ENCODE data around the gene RALB. TPM values are rescaled to one million over a fixed set of nuclear protein-coding genes. Genes with fewer than 3 reads are reported as not detected.

RALB gene
- total RNA-seq, 1 donor from 2014 or later, result 35.6 TPM

DNA sequence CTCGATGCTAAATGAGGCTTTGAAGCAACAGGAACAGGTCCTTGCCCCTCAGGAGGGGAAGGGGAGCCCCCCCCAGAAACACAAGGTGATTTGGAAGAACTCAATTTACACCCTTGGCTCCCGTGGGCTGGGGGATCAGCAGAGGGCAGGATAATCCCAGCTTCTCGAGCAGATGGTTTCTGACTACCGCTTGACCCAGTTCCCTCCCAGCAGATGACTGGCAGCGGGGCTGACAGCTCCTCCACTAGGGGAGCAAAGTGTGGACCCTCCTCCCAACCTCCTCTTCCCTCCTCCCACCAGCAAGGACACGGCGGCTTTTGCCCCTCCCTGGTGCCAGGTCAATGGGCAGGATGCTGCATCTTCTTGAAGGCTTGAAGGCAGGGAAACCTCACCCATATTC, 89.8 kb downstream of the RALB start:
- DNase-seq, result no peak

- DNase-seq, result no peak
Observed at GRCh38 chr2:120343100-120343432, 90.4 kb downstream of the RALB start.

GRCh38 chr2:120343433-120344105, 90.9 kb downstream of the RALB start:
- DNase-seq, result peak; percentile 46

Small RNA genes within 50 kb of the gene (small RNA-seq; reads per million reads assigned to genes)
- gene MTND4LP14, result not detected

Other genes with a start within 250 kb of the RALB start
- gene EPB41L5, start 239.8 kb upstream of the RALB start, total RNA-seq, result 97.6 TPM
- gene TMEM185B, start 29.5 kb upstream of the RALB start, total RNA-seq, result 18.6 TPM
- gene INHBB, start 93.3 kb downstream of the RALB start, total RNA-seq, result 5.0 TPM

Measured in occipital lobe (tissue), 3 donors.